PFSK-1 (cell line): Measurements from ENCODE around the gene ZDHHC20.

Source experiments
- POLR2AphosphoS5 ChIP-seq: IDR thresholded peaks from 2 replicates; pipeline ENCODE4 v1.6.1; 2012; ENCODE audit warnings: low read depth, mild to moderate bottlenecking, control low read depth, low read length, moderate library complexity
- TF ChIP-seq, protein P1 (sequence below), 2 experiments: IDR thresholded peaks; 2 replicates each; pipeline versions ENCODE4 v1.6.1 to v1.8.0; 2011 to 2012; ENCODE audit warnings: low read depth in 2 of 2, low read length in 2 of 2, control low read depth in 1 of 2, inconsistent platforms in 1 of 2, mild to moderate bottlenecking in 1 of 2, moderate library complexity in 1 of 2; ENCODE audit not compliant: insufficient read depth in 1 of 2

DNA sequence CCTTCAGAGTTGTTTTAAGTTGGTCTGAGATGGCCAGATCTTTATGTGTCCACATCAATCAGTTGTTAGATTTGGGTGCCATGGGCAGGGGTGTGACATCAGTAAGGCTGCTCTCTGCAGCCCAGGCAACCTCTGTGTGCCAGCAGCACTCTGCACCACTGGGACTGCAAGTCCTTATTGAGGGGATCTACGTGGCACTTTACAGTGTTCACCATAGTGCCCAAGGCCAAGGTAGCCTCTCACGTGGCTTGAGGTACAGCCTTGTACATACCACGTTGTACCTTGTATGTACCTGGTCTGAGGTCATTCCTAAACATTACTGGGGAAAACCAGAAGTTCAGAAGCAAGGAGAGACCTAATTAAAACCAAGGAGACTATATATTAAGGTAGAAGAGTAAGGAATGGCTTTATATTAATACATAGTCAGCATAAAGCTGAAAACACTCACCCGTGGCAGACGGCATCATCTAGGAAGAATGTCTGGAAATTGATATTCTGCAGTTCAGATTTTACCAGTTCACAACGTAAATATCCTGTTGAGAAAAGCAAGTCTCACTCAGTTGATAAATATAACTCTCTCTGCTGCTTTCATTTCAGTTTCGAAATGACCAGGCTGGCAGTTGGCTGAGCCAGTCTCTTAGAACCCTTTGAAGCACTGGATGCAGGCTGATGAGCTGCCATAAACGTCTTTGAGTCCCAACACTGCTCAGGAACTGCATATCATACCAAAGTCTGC is 128.8 kb downstream of the ZDHHC20 start:
- no peak for TF ChIP-seq POLR2AphosphoS5
- TF ChIP-seq, protein P1, sequence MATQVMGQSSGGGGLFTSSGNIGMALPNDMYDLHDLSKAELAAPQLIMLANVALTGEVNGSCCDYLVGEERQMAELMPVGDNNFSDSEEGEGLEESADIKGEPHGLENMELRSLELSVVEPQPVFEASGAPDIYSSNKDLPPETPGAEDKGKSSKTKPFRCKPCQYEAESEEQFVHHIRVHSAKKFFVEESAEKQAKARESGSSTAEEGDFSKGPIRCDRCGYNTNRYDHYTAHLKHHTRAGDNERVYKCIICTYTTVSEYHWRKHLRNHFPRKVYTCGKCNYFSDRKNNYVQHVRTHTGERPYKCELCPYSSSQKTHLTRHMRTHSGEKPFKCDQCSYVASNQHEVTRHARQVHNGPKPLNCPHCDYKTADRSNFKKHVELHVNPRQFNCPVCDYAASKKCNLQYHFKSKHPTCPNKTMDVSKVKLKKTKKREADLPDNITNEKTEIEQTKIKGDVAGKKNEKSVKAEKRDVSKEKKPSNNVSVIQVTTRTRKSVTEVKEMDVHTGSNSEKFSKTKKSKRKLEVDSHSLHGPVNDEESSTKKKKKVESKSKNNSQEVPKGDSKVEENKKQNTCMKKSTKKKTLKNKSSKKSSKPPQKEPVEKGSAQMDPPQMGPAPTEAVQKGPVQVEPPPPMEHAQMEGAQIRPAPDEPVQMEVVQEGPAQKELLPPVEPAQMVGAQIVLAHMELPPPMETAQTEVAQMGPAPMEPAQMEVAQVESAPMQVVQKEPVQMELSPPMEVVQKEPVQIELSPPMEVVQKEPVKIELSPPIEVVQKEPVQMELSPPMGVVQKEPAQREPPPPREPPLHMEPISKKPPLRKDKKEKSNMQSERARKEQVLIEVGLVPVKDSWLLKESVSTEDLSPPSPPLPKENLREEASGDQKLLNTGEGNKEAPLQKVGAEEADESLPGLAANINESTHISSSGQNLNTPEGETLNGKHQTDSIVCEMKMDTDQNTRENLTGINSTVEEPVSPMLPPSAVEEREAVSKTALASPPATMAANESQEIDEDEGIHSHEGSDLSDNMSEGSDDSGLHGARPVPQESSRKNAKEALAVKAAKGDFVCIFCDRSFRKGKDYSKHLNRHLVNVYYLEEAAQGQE (IDR thresholded peaks at IDR 0.05; ENCODE audit: insufficient read depth in 1 of 2, low read depth in 2 of 2, low read length in 2 of 2) = no peak
